HG03354 (cell line): ENCODE data around the gene ATP8B1.
"Not testable (repeated sequence)": the region's sequence is repeated elsewhere in the genome, so short reads cannot be mapped to it uniquely, and the experiment has no call there.

Source experiments
- ATAC-seq: cut with Tn5 transposase; IDR thresholded peaks from one replicate; pipeline ENCODE4 v1.9.1; 2021; ENCODE audit warnings: mild to moderate bottlenecking; ENCODE audit not compliant: unreplicated experiment, poor library complexity, severe bottlenecking

Gene ATP8B1

GRCh38 chr18:57687970-57688369 is 115.1 kb downstream of the ATP8B1 start:
- no peak for ATAC-seq

DNA sequence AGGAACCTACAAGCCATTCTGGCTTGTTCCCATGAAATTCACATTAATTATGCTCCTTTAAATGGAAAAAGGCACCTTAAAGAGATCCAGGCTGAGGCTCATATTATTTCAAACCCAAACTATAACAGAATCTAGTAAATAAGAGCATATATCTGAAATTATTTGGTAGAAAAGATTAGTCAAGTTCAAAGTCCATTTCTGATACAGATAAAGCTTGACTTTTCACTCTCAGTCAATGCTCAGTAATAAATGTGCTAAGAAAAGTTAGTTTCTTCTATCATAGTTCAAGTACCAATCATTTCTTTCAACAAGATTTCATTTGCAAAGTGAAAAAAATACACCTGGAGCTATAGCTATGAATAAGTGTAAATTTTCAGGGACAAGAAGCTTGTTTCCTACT is 119.6 kb downstream of the ATP8B1 start:
- no peak for ATAC-seq

GRCh38 chr18:57677262-57678211 is 125.6 kb downstream of the ATP8B1 start:
- no peak for ATAC-seq

GRCh38 chr18:57674891-57675290 is 128.2 kb downstream of the ATP8B1 start:
- no peak for ATAC-seq

GRCh38 chr18:57670046-57670445 is 133.1 kb downstream of the ATP8B1 start:
- ATAC-seq: no peak

DNA sequence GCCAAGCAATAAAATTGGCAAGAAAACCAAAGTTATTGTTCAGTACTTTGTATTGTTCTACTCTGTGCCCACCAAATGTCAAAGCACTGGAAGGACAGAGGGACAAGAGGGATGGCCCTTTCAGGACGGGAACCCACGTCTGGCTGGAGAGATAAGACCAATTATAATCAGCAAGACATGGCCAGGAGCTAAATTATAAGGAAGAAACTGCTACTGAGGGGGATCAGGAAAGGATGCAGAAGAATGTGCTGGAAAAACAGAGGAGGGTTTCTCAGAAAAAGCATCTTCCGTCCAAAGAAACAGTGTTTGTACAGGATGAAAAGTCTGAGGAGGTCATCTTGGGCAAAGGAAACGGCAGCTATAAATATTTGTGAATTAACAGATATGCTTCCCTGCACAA is 135.1 kb downstream of the ATP8B1 start:
- no peak for ATAC-seq

DNA sequence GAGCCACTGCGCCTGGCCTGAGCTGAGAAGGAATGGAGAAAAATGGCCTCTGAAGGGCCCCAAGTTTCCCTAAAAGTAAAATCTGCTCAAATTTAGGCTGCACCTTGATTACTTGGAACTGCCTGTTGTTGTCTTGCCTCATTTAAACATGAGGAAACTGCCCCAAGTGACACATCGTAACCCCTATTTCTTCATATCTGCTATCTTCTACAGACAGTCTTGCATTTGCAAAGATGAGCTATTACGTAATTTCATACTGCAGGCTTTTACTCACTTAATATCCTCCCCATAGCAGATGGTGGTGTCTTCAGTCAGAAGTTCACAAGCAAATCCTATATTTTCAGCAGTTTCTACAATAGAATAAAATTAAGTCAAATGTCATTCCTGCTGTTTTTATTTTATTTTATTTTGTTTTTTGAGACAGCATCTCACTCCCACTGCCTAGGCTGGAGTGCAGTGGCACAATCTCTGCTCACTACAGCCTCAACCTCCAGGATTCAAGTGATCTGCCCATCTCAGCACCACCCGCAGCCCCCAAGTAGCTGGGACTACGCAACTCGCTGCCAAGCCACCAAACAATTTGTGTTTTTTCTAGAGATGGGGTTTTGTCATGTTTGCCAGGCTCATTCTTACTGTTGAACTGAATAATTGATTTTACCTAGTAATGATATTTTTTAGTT is 136.2 kb downstream of the ATP8B1 start:
- no peak for ATAC-seq

- ATAC-seq: no peak
These were observed 138.4 kb downstream of the ATP8B1 start for GRCh38 chr18:57664568-57665165.

DNA sequence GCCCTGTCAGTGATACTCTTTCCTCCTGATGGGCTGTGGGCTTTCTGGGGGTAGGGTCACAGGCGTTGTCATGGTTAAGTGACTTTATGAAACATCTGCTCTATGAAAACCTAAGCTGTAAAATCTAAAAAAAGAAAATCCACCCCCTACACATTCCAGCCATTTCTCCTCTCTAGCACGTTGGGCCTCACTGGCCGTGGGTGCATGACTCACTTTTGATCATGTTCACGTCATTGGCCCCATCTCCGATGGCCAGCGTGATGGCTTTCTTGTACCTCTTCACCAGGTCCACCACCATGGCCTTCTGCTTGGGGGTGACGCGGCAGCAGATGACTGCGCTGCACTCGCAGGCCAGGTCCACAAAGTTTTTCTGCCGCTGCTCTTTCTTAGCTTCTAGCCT is 142.2 kb downstream of the ATP8B1 start:
- ATAC-seq: no peak

DNA sequence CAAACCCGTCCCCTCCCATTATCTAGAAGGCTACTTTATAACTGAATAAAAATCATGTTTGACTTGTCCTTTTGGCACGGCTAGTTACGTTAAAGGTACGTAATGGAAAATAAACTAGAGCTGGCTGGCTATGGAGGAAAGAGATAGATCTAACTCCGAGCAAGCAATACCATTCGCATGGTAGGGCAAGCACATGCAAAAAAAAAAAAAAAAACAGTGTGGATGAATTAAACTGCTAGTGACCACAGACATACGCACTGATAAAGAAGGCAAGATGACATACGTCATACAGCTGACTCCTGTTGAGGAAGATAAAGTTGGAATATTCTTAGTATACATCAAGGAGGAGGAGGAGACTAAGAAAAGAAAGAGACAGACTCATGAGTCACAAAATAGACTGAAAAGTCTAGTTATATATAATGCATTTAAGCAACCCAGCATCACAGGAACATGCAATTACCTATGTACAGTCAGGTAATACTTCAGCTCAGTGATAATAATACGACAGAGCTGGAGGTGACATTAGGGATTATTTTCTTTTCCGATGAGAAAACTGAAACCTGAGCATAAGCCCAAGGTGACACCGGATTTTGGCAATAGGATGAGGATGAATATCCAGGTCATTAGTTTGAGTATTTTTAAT is 143.5 kb downstream of the ATP8B1 start:
- no peak for ATAC-seq

DNA sequence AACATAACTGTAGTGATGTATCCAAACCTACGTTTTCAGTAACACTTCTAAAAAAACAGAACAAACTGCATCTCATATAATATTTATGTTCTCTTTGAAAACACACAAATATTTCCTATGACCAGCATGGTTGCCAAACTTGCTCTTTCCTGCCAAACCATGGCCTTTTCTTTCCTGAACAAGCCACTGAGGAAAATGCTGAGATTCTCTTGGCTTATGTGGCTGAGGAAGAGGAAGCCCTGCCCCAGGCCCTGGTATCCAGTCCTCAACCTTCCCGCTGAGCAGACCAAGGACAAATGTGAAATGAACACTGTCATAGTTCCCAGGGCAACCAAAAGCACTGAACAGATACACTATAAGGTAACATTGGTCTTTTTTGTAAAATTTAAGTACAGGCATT is 145.6 kb downstream of the ATP8B1 start:
- no peak for ATAC-seq

DNA sequence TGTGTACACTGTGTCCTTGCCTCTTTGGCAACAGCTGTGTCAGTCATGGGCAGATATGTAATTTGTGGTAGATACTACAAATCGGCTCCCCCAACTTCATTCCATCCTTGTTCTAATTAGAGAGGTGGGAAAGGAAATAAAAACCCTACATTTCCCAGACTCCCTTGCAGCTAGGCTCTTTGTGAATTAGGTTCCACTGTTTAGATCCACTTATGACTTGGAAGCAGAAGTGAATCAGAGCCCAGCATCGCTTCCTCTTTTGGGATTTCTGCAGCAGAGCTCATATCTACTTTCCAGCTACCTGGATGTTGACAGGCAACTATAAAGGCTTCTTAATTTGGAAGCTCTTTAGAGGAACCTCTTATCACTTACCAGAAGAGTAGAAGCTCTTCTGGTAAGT is 147.4 kb downstream of the ATP8B1 start:
- no peak for ATAC-seq

GRCh38 chr18:57651914-57652313 is 151.2 kb downstream of the ATP8B1 start:
- no peak for ATAC-seq

GRCh38 chr18:57649556-57650500 is 153.3 kb downstream of the ATP8B1 start:
- peak; percentile 99 for ATAC-seq

DNA sequence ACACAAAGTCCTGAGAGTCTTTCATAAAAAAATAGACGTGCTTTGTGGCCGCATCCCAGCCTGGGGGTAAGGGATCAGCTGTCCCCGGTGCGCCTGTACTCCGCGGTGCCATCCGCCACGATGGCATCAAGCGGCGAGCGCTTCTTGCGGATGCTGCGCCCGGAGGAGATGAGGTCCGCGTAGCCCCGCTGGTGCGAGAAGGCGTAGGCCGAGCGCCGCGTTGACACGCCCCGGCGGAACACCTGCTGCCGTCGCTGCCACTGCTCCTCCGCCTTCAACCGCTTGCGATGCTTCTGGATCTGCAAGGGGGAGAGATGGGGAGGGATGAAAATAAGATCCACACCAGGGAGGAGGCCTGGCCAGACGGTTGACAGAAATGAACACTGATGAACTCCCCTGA is 154.7 kb downstream of the ATP8B1 start:
- ATAC-seq: no peak

- ATAC-seq: no peak
These were observed 158.6 kb downstream of the ATP8B1 start for GRCh38 chr18:57644540-57644939.

DNA sequence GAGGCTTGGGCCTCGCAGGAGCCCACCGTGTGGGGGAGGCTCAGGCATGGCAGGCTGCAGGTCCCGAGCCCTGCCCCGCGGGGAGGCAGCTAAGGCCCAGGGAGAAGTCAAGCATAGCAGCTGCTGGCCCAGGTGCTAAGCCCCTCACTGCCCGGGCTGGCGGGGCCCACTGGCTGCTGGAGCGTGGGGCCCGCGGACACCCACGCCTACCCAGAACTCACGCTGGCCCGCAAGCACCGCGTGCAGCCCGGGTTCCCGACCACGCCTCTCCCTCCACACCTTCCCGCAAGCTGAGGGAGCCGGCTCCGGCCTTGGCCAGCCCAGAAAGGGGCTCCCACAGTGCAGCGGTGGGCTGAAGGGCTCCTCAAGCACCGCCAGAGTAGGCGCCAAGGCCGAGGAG is 159.4 kb downstream of the ATP8B1 start:
- not testable (repeated sequence) for ATAC-seq

DNA sequence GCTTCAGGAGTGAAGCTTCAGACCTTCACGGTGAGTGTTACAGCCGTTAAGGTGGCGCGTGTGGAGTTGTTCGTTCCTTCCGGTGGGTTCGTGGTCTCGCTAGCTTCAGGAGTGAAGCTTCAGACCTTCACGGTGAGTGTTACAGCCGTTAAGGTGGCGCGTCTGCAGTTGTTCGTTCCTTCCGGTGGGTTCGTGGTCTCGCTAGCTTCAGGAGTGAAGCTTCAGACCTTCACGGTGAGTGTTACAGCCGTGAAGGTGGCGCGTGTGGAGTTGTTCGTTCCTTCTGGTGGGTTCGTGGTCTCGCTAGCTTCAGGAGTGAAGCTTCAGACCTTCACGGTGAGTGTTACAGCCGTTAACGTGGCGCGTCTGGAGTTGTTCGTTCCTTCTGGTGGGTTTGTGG is 160.7 kb downstream of the ATP8B1 start:
- not testable (repeated sequence) for ATAC-seq

DNA sequence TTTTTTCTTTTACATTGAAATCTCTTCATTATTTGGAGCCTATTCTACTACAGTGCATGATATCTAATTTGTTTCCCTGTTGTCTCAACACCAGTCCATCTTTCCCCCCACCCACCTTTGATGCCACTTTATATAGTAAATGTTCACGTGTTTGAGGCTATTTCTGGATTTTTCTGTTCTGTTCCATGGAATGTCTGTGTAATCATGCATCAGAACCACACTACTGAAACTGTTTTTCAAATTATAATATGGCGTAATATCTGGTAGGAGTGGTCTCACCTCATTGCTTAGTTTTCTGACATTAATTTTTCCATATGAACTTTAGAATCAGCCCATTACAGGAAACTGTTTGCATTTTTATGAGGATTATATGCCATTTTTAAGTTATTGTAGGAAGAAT is 162.4 kb downstream of the ATP8B1 start:
- ATAC-seq: no peak
